ENCODE data around the gene RBM41.
"Not testable (repeated sequence)": the region's sequence is repeated elsewhere in the genome, so short reads cannot be mapped to it uniquely, and the experiment has no call there.

Gene RBM41

DNA sequence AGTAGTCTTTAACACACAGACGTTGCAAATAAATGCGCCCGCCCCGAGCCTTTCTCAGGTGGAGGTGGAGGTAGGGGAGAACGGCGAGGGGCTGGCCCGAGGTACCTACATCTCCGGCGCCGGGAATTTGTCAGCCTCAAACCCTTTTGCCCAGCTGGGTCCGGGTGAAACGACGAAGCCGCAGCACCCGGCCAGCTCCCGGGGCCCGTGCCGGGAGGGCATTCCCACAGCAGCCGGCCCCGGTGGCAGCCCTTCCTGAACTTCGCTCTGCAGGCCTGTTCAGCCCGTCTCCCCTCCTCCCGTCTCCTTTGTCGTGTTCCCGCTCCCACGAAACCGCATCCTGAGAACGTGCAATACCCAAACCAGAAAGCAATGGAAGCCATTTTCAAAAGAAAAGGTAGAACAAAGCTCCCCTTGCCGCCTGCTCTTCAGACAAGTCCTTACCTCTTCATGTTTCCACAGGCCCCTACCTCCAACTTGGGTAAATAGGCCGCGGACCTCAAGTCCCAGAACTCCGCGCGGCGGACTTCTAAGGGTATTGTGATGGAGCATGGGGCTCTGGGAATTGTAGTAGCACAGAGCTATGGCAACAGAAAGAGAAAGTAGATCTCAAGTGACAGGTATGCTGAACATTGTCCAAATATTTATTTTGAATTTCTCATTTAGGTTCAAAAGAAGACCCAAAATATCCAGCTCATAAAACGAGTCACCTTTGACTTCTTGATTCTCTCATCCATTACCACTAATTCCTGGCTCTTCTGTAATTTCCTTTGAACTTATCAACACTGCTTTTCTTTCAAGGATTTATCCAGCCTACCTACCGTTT lies at the start of gene RBM41:
Gene RBM41 (minus strand): TSS at position 501 of the 826 bp plus-strand sequence. CDS start 49 bp downstream, at position 452.
- peak; percentile 27 for DNase-seq (ENCODE audit: low read depth, low spot score)

DNA sequence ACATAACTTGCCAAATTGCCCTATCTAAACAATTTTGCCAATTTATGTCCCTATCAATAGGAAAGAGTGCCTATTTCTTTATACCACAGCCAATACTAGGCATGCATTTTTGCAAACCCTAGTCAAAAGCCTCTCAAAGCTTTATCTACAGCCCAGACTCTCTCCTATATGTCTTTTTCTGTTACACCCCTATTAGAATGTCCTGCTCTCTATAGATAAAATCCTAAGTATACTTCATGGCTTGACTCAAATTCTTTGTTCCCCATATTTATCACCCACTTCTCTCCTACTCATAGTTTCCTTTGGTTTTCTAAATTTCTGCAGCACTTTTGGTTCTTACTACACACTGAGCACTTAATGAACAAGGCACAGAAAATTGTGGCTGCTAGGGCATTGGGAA lies 49.6 kb upstream of the RBM41 start:
- DNase-seq (ENCODE audit: low read depth, low spot score) = no peak

DNA sequence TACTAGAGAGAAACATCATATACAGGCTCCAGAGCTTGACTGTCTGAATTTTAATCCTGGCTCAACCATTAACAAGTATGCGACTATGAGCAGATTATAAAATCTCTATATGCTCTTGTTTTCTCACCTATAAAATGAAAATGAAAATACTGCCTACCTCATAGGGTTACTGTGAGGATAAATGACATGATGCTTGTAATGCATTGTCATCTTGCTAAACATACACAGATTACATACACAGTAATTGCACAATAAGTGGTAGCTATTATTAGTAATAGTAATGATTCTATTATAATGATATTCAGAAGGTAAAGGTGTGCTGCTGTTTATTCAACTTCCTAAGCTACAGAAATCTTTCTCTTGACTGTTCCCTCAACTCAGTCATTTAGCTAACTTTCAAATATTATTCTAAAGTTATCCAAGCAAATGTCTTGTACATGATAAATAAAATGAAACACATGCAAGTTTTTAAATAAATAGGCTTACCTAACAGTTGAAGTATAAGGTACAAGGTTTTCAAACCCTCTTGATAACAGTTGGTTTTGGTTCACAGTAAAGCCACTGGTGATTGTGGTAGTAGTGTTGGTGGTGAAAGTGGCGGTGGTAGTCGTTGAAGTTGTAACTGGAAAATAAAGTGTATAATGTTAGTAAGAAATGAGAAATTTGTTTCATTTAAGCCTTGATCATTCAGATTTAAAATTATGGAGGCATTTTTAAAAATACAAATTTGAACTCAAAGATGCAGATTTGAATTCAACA lies 48.7 kb upstream of the RBM41 start:
- no peak for DNase-seq (ENCODE audit: low read depth, low spot score)

DNA sequence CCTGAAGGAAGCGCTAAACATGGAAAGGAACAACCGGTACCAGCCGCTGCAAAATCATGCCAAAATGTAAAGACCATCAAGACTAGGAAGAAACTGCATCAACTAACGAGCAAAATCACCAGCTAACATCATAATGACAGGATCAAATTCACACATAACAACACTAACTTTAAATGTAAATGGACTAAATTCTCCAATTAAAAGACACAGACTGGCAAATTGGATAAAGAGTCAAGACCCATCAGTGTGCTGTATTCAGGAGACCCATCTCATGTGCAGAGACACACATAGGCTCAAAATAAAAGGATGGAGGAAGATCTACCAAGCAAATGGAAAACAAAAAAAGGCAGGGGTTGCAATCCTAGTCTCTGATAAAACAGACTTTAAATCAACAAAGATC lies 39.0 kb upstream of the RBM41 start:
- not testable (repeated sequence) for DNase-seq (ENCODE audit: low read depth, low spot score)

DNA sequence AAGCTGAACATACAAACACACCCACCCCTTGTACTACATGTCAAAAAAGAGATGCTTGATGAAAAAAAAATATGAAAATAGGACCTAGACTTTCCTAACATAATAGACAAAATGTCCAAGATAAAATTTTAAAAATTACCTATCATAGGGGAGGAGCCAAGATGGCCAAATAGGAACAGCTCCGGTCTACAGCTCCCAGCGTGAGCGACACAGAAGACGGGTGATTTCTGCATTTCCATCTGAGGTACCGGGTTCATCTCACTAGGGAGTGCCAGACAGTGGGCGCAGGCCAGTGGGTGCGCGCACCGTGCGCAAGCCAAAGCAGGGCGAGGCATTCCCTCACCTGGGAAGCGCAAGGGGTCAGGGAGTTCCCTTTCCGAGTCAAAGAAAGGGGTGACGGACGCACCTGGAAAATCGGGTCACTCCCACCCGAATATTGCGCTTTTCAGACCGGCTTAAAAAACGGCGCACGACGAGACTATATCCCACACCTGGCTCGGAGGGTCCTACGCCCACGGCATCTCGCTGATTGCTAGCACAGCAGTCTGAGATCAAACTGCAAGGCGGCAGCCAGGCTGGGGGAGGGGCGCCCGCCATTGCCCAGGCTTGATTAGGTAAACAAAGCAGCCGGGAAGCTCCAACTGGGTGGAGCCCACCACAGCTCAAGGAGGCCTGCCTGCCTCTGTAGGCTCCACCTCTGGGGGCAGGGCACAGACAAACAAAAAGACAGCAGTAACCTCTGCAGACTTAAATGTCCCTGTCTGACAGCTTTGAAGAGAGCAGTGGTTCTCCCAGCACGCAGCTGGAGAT lies 37.2 kb upstream of the RBM41 start:
- not testable (repeated sequence) for DNase-seq (ENCODE audit: low read depth, low spot score)

DNA sequence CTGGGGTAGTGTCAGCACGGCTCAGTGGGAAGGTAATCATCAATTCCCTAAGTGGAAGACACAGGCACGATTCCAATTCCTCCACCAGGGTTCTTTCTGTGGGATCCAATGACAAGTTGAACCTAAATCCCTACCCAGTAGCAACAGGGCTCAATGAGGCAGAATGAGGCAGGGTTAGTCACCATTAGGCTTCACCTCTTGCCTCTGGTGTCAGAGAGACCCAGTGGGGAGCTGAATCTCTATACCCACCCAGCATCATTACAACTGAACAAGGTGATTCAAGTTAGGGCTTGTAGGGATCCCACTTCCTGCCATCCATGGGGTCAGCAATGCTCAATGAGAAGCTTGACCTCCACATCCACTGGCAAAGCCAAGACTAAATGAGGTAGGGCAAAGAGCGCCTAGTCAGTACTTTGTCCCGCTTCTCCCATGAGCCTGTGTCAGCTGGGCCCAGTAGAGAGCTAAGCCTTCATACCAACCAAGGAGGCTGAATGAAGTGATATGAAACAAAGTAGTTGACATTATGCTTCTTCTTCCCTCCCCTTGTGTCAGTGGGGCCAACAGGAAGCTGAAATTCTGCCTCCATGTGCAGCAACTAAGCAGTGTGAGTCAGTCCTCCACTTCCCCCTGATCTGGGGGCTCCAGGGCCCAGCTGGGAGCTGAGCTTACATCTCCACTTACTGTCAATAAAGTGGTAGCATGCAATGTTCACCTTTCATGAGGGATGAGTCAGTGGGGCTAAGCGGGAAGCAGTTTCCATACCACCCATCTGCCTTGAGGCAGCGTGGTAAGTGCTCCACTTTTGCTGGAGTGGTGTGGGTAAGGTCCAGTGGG lies 36.4 kb upstream of the RBM41 start:
- DNase-seq (ENCODE audit: low read depth, low spot score) = peak; percentile 3

DNA sequence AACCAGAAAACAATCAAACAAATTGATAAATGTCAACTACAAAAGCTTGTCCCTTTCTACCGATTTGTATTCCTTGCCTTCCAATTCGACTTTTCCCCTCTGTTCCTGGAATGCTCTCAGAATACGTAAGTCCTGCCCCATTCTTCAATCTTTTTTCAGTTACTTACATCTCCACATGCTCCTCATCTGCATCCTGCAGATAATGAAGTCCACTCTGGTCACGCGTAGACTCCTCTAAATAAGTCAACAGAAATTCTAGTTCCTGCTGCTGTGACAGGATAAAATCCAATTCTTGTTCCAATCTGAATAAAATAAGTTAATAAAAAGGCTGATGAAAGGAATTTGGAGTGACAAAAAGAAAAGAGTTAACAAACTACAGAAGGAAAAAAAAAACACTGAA lies 34.4 kb upstream of the RBM41 start:
- no peak for DNase-seq (ENCODE audit: low read depth, low spot score)

DNA sequence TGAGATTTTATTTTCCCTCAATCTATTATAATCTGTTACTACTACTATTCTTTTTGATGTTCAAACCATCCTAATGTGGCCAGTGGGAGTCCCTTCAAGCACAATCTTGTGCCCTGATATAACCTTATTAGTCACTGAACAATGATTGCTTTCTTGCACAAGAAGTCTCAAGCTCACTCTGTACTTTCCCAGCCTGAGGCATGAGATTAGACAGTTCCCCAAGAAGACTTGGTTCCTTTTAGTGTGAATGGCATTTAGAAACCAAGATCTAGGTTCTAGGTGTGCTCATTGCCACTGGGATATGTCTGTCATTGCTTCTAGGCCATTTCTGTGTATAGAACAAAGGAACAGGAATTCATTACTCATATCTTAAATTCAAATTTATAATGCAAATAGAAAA lies 28.0 kb upstream of the RBM41 start:
- DNase-seq (ENCODE audit: low read depth, low spot score) = no peak

DNA sequence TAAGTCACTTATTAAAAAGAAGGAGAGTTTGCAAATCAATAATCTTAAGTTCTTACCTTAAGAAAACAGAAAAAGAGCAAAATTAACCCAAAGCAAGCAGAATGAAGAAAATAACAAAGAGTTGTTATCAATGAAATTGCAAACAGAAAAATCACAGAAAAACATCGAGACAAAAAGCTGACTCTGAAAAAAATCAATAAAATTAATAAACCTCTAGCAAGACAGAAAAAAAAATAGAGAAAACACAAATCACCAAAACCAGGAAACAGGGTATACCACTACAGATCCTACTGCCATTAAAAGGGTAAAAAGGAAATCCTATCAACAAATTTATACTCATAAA lies 17.3 kb upstream of the RBM41 start:
- DNase-seq (ENCODE audit: low read depth, low spot score) = no peak

DNA sequence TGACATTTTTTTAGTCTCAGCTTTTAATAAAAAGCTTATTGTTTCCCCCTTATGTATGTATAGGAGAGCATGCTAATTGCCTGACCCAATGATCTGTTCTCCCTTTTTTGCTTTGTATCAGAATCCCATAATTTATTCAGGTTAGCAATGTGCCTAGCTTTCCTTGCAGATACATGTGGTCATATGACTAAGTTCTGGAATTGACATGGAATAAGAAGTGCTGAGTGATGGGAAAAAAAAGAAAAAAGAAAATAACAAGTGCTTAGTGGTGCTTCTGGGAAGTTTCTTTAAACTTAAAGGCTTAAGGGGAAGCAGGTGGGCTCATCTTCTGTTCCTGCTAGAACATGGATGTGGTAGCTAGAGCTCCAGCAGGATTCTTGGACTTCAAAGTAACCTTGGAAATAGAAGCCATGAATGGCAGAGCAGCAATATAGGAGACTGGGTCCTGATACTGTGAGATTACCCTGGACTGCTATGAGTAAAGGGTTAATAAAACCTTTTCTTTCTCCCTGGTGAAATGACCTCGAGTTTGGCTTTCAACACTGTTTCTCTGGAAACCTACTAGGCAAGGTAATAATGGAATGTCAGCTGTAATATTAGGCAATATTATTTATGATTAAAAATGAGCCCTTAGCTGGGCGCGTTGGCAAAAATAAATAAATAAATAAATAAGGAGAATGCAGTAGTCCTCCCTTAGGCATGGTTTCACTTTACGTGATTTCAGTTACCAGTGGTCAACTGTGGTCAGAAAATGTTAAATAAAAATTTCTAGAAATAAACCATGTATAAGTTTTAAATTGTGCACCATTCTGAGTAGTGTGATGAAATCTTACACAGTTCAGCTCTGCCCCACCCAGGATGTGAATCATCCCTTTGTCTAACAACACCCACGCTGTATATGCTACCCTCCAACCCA lies 16.7 kb upstream of the RBM41 start:
- no peak for DNase-seq (ENCODE audit: low read depth, low spot score)

DNA sequence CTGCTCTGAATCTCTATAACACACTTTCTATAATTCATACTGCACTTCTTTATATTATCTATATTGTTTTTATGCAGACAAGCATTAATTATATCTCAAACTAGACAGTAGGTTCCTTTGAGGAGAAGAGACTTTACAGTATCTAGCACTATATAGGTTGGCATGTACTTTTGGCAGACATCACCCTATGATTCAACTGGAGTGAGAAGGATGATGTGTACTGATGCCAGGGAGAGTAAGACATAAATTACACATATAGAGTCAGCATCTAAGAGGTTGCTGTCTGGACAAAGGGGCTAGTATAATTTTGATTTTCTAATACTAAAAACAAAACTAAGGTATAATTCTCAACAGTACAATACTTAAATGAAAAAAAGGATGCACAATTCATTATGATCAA lies 5.1 kb upstream of the RBM41 start:
- DNase-seq (ENCODE audit: low read depth, low spot score) = no peak

DNA sequence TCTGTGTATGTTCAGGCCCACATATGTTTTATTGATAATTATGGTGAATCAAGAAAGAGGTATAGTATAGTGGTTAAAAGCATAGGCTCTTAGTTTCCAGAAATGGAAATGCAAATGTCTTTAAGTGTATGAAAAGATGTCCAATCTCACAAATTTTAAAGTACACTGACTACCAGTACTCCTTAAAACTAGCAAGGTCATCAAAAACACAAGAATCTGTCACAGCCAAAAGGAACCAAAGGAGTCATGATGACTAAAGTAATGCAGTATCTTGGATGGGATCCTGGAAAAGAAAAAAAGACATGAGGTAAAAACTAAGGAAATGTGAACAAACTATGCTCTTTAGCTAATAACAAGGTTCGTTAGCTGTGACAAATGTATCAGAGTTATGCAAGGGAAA lies 661 bp upstream of the RBM41 start:
- DNase-seq (ENCODE audit: low read depth, low spot score) = no peak

DNA sequence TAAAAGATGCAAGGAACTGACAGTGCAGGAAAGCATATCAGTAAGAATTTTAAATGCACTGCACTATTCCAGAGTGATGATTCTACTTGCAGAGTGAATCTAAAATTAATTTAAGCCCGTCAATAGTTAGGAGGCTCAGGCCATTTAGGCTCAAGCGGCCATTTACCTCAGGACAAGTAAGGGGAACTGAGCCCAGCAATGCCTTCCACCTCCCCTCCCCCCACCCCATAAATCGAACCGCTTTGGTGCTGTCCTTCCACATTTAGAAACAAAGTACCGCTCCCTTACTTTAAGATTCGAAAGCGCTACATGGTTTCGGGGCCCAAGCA lies 665 bp downstream of the RBM41 start:
- DNase-seq (ENCODE audit: low read depth, low spot score) = peak; percentile 4

DNA sequence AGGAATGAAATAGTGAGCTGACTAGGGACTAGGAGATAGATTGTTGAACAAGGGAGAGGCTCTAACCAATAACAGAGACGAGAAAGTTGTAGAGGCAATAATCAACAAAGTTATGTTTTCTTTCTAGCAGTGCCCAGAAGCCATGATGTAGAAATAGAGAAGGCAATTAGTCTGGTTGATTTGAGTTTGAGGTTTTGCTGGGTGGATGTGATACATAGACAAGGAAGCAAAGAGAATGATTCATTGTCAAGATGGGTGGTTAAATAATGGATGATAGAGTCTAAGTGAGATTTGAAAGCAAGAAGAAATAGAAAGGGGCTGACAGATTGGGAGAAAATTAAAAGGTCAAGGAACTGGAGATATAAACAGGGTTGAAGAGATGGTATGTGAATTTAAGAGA lies 11.2 kb downstream of the RBM41 start:
- no peak for DNase-seq (ENCODE audit: low read depth, low spot score)

DNA sequence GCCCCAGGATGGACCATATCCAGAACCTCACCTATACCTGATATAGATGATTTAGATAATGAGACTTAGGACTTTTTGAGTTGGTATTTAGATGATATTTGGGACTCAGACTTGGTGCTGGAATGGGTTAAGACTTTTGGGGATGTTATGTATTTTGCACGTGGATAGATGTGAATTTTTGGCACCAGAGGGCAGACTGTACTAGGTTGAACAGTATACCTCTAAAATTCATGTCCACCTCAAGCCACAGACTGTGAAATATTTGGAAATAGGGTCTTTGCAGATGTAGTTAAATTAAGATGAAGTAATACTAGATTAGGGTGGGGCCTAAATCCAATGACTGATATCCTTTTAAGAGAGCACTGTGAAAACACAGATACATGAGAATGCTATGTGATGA lies 15.6 kb downstream of the RBM41 start:
- DNase-seq (ENCODE audit: low read depth, low spot score) = no peak

DNA sequence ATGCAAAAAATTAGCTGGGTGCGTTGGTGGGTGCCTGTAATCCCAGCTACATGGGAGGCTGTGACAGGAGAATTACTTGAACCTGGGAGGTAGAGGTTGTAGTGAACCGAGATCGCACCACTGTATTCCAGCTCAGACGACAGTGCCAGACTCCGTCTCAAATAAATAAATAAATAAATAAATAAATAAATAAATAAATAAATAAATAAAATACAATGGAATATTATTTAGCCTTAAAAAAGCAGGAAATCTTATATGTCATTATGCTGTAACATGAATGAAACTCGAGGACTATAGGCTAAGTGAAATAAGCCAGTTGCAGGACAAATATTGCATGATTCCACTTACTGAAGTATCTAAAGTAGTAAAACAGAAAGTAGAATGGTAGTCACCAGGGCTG lies 42.5 kb downstream of the RBM41 start:
- DNase-seq (ENCODE audit: low read depth, low spot score) = no peak

DNA sequence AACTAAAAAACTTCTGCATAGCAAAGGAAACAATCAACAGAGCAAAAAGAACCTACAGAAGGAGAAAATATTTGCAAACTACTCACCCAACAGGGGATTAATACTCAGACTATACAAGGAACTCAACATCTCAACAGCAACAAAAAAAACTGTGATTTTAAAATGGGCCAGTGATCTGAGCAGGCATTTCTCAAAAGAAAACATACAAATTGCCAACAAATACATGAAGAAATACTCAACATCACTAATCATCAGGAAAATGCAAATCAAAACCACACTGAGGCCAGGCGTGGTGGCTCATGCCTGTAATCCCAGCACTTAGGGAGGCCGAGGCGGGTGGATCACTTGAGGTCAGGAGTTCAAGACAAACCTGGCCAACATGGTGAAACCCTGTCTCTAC lies 60.9 kb downstream of the RBM41 start:
- not testable (repeated sequence) for DNase-seq (ENCODE audit: low read depth, low spot score)

DNA sequence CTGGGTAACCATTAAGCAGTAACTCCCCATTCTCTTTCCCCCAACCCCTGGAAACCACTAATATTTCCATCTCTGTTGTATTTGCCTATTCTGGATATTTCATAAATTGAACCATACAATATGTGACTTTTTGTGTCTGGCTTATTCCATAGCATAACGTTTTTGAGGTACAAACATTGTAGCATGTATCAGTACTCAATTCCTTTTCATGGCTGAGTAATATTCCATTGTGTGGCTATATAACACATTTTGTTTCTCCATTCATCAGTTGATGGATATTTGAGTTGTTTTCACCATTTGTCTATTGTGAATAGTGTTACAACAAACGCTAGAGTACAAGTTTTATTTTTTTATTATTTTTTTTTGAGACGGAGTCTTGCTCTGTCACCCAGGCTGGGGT lies 63.6 kb downstream of the RBM41 start:
- no peak for DNase-seq (ENCODE audit: low read depth, low spot score)

DNA sequence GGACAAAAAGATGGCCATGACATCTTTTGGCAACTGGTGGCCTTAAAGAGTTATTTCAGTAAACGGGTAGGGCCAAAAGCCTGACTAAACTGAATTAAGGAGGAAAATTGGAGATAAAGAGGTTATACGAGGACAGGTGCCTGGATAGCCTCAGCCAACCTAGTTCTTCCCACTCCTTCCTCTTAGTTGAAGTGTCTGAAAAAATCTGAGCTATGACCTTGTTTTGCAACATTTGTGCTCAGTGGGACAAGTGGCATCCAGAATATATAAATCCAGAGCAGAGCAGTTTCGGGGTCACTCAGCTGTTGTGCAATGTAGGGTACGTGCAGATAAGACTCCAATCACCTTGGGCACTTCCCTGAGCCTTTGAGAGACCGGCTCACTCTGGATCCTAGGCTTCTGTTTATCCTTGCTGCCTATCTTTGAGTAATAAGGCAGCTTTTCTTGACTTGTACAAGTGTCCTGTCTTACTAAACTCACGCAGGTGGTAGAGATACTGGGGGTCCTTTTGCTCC lies 68.4 kb downstream of the RBM41 start:
- DNase-seq (ENCODE audit: low read depth, low spot score) = no peak

DNA sequence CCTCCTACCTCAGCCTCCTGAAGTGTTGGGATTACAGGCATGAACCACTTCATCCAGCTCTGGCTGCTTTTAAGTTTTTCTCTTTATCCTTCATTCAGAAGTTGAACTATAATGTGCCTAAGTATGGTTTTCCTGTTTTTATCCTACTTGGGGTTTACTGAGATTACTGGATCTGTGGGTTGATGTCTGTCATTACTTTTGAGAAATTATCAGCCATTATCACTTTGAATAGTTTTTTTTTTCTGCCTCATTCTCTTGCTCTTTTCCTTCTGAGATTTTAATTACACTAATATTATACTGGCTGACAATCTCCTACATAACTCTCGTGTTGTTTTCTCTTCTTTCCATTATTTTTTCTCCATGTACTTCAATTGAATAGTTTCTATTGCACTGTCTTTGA lies 71.0 kb downstream of the RBM41 start:
- no peak for DNase-seq (ENCODE audit: low read depth, low spot score)

All from brain pericyte (primary cell).